HG03520 (cell line): Measurements from ENCODE around the gene SH3PXD2B.
"Not testable (repeated sequence)": the region's sequence is repeated elsewhere in the genome, so short reads cannot be mapped to it uniquely, and the experiment has no call there.

ENCODE experiments used
- ATAC-seq: cut with Tn5 transposase; IDR thresholded peaks from one replicate; pipeline ENCODE4 v1.9.1; 2021; ENCODE audit warnings: mild to moderate bottlenecking, moderate library complexity; ENCODE audit not compliant: unreplicated experiment

The SH3PXD2B gene

DNA sequence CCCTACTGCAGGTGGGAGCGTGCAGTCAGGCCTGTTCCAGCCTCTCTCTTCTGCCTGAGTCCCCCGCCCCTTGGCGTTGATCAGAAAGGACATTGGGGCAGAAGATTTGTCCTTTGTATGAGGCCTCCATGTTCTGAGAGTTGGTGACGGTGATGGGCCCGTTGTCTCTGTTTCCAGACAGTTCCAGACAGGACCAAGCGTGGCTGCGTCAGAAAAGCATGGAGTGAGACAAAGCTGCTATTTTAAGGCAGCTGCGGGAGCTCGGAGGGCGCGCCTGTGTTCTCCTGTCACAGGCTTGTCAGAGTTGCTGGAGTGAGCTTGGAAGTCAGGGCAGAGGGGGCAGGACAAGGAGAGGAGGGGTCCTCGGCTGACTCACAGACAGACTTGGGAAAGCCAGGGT, 32.1 kb upstream of the SH3PXD2B start:
- no peak for ATAC-seq

DNA sequence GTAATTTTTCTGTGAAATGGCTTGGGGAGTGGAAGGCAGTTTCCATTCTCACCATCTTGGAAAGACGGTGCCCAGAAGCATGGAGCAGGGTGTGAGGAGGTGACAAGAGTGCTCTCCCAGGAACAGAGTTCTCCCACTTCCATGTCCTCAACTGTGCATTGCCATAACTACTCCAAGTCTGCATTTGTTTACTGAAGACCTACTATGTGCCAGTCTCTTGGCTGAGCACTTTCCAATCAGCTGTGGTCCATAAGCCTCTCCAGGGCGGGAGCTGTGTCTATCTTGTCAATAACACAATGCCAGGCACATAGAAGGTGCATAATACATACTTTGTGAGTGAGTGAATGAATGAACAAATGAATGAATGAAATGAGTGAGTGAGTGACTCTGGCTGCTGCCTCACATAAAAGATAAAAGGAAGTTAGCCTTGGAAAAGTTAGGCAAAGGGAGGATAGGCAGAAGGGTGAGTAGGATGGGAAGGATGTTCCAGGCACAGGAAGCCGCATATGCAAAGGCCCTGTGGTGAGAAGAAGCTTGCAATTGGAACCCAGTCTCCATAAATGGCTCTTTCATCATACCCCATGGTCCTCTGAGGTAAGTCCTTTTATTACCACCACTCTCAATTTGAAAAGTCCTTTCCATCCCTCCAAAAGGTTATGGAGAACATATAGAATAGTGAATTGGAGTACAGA, 31.3 kb upstream of the SH3PXD2B start:
- ATAC-seq: no peak

DNA sequence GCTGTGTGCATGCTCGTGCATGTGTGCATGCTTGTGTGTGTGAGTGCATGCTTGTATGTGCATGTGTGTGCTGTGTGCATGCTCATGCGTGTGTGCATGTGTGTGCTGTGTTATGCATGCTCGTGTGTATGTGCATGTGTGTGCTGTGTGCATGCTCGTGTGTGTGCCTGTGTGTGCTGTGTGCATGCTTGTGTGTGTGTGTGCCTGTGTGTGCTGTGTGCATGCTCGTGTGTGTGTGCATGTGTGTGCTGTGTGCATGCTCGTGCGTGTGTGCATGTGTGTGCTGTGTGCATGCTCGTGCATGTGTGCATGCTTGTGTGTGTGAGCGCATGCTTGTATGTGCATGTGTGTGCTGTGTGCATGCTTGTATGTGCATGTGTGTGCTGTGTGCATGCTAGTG, 30.3 kb upstream of the SH3PXD2B start:
- ATAC-seq: no peak

DNA sequence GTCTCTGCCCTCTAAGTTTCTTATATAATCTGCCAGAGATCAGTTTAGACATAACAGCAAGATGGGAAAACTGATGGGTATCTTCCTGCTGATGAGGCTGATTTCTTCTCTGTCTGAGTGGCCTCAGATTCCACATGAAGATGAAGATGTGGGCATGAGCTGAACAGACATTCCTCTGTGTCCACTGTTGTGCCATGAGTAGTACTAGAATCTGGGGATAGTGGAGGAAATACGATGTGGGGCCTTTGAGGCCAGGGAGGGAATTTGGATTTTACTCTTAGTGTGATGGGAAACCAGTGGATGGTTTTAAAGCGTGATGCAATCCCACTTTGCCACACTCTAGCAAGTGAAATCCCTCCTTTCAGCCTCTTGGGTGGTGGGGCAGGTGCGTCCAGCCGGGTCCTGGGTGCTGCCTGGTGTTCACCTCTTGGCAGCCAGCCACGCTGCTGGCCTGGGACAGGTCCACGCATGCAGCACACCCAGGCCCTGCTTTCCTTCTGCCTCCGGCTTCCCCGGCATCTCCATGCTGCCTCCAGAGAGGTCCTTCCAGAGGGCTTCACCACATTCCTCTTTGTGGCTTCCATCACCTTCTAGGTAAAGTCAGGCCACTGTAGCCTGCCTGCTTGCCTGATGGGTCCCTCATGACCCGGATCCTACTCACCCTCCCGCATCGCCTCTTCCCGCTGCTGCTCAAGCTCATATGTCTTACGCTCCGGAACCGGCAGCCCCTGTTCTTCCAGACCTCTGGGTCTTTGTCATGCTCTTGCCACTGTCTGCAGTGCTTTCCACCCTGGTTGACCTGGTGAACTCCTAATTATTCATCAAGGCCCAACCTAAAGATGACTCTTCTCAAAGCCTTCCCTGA, 28.1 kb upstream of the SH3PXD2B start:
- ATAC-seq: no peak

DNA sequence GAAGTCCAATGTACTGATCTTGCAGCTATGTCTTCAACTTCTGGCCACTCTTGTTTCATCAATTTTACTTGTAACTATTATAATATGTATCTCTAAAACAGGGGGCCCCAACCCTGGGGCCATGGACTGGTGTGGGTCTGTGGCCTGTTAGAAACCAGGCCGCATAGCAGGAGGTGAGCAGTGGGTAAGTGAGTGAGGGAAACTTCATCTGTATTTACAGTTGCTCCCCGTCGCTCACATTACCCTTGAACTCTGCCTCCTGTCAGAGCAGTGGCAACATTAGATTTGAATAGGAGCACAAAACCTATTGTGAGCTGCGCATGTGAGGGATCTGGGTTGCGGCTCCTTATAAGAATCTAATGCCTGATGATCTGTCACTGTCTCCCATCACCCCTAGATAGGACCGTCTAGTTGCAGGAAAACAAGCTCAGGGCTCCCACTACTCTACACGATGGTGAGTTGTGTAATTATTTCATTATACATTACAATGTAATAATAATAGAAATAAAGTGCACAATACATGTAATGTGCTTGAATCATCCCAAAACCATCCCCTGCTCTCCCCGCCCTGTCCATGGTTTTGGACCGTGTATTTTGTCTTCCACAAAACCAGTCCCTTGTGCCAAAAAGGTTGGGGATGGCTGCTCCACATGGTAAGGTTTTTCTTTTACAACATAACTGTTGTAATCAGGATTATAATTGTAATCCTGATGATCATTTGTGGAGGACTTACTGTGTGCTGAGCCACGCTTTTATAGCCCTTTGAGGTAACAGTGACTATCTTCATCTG, 26.9 kb upstream of the SH3PXD2B start:
- ATAC-seq: no peak

DNA sequence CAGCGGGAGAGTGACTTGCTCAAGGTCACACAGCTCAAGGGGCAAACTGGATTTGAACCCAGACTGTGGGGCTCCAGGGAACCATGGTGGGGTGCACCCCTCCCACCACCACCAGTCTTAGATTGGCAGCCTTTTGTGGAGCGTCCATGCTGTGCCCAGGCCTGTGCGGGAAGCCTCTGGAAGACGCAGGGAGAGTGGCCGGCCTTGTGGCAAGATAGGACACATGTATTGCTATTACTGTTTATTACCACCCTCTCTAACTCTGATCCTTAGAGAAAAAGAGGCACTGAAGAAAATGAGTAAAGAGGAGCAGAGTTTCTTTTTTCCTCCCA, 25.4 kb upstream of the SH3PXD2B start:
- ATAC-seq: no peak

DNA sequence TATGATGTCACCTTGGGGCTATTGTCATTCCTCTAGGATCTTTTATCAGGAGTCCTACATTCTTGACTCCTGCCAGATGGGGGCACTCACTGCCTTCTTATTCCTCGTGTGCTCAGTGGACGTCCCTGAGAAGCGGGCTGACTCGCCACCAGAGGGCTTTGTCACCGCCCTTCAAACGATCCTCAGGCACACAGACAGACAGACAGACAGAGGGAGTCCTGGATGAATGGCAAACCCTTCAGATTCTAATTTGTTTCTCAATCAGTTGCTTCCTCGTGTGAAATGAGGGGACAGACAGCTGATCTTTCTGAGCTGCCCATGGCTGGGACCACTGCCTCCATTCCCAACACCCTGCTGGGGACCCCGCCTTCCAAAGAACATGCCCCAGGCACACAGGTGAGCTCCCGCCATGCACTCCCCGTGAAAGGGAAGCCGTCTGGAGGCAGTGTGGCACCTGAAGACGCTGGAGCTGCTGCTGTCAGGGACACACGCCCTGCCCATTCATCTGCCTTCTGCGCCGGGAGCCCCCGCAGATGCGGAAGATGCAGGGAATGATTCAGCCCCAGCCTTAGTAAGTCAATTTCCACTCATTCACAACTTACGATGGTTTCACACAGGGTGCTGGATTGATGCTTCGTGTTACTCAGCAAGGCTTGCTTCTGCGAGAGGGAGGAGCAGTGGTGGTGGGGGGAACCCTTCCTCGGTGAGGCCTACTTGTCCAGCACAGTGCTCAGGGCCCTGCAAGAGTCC, 24.9 kb upstream of the SH3PXD2B start:
- no peak for ATAC-seq

DNA sequence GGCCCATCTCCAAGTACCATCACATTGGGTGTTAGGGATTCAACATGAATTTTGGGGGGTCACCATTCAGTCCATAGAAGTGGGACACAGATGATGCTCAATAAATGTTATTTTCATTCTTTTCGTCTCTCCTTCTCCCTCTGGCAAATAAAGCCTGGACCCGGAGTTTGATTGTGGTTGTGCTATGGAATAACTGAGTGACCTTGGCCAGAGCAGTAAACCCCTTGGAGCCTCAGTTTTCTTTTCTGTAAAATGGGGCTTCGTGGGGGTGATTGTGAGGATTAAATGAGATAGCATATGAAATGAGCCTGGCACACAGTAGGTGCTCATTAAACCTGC, 24.3 kb upstream of the SH3PXD2B start:
- ATAC-seq: not testable (repeated sequence)

DNA sequence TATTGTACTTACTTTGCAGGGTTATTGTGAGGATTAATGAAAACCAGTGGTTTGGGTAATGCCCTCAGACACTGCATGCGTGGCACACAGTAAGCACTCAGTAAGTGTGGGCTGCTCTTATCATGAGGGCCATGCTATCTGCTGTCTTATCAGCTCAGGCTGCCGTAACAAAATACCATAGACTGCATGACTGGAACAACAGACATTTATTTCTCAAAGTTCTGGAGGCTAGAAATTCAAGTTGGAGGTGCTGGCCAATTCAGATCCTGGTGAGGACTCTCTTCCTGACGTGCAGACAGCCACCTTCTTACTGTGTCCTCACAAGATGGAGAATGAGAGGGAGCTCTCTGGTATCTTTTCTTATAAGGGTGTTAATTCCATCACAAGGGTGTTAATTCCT, 23.9 kb upstream of the SH3PXD2B start:
- no peak for ATAC-seq

DNA sequence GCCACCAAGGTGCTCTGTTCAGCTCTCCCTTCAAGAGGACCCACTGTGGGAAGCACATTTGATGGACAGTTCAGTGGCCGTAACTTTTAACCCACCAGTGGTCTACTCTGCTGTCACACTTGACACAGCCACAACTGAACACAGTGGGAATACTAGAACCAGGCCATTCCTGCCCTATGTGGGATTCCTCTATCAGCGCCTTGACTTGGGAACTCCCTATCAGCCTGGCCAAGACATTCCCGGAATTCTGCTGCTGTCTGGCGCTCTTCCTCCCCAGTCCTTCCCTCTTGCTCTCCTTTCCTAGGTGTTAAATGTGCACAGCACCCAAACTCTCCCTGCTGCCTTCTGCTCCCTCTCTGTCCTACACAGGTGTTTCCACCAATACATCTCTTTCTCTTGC, 23.1 kb upstream of the SH3PXD2B start:
- ATAC-seq: no peak

DNA sequence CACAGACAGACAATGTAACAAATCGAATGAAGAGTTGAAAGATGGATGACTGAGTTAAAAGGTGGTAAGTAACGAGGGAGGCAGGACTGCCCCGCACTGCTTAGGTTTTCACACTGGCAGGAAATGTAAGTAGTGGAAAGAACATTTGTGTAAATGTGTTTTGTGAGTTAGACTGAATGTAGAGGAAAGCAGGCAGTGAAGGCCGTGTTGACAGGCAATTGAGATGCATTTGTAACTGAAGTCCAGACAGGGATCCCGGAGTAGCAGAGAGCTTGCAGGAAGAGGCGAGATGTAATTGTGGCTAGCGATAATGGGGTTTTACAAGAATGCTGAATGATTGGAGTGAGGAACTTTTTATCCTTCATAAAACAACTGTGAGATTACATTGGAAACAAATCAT, 20.0 kb upstream of the SH3PXD2B start:
- ATAC-seq: no peak

DNA sequence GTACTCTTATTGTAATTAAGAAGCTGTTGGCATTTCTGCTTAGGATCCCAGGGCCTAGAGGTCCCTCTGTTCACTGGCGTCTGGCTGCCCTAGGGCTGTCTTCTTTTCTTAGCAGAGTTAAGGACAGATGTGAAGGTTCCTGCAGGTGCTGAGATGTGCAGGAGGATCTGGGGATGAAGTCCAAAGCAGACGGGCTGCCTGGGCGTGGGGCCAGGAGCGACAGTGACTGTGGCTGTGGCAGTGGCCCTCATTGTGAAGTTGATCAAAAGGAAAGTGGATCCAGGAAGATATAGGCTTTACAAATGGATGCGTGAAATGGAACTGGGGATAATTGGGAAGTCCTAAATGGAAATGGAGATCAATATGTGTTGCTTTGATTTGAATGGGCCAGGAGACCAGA, 19.1 kb upstream of the SH3PXD2B start:
- no peak for ATAC-seq

DNA sequence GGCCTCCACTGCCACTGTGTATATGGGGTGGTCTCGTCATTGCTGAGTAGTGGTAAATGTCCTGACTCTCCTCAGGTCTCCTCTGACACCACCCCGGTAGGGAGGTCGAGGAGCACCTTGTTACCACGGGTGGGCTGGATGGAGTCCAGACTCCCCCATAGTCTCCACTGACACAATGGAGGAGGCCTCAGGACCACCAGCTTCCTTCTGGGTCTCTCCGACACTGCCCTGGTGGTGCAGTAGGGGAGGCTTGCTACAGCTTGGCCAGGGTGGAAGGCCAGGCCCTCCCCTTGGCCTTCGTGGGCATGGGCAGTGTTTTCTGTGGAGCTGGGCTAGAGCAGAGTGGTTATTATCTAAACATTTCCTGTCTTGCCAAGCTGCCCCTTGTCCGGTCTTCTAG, 15.4 kb upstream of the SH3PXD2B start:
- no peak for ATAC-seq

DNA sequence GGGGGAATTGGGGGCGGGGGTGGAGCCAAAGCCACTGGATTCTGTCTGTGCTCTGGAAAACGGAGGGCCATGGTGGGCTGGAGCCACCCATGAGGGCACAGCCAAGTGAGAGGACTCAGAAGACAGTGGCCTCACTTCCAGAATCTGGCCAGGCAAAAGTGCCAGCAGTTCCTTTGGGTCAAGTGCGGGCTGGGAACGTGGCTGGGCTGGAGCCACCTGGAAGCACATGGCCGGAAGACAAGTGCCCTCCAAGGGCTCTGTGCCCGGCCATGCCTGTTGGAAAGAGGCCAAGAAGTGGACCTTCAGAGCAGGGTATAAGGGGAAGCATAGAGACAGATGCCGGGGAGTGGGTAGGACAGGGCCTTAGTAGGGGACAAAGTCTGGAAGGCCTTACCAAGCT, 11.7 kb upstream of the SH3PXD2B start:
- ATAC-seq: no peak

DNA sequence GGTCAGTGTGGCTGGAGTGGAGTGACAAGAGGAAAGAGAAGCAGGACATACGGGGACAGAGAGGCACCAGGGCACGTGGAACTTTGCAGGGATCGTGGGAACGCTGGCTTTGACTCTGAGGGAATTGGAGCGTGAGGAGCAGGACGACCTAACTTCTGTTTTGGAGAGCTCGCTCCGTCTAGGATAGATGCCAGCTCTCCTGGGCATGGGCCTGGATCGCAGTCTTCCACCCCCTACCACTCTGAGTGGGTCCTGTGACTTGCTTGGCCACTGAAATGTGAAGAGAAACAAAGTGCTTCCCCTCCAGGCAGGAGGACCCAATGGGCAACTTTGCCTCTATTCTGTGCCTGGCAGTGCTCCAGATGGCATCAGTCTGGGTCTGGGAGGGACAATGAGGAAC, 8.7 kb upstream of the SH3PXD2B start:
- no peak for ATAC-seq

DNA sequence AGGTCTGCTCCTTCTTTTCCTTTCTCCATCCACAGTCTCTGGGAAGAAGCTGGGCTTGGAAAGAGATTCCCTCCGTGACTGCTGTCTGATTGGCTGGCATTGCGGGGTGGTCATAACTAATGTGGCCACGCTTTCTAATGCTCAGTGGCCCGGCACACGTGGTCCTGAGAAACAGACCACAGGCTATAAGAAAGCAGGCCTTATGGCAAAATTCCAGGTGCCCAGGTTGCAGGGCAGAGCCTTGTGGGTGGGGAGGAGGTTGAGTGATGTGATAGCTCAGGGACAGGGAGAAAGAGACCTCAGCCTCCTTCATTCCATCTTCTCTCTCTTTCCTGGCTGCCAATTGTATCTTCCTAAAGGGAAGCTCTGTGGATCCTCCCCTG, 5.4 kb upstream of the SH3PXD2B start:
- ATAC-seq: no peak

DNA sequence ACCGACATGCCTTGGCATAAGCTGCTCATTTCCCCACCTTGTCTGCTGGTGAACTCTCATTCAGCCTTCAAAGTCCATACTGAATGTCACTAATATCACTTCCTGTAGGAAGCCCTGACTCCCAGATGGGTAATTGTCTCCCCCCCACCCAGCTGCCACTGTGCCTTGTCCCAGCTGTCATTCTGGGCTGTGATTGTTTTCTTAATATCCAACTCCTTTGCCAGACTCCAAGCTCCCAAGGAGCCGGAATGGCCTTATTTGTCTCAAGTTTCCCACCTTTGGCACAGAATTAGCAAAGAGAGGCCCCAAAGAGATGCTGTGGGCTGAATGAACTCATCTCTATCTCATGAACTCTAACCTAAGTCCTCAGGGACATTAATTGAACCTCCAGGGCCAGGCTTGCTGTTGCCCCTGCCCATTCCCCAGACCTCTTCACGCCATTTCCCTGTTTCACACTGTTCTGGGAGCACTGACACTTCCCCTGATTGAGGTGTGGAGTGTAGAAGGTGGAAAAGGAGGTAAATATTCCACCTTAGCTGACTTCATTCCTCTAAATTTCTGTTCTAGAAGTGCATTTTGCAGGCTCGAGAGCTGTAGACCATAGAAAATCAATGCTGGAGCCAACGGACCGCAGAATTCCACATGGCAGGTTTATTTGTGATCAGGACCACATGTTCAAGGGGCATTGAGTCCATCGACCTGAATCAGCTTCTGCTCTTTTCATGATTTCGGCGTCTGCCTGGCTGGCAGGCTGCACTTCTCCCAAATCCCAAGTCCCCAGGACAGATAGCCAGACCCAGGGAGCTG, 4.9 kb upstream of the SH3PXD2B start:
- ATAC-seq: no peak

DNA sequence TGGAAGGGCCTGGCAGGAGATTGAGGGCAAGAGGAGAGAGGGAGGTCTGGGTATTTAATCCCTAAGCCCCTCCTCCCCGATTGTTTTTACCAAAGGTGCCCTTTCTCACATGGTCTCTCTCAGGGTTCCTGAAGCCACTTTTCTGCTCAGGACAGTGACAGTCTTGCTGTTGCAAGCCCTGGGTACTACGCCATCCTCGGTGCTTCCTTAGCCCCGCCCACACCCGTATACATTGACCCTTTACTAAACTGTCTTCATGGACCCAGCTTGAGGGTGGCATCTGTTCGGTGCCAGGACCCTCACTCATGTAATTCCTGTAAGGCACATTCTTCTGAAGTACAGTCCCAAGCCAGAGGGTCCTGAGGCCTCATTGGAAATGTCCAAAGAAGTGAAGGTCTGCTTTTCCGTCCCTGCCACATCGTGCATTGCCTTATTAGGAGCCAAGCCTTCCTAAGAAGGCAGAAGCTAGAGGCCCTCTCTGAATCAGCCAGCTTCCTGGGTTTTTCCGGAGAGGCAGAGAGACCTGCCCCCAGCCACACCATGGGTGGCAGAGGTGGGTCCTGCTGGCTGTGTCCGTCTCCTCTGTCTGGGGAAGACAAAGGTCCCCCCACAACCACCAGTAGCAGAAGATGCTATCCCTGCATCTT, 1.9 kb upstream of the SH3PXD2B start:
- ATAC-seq: no peak

DNA sequence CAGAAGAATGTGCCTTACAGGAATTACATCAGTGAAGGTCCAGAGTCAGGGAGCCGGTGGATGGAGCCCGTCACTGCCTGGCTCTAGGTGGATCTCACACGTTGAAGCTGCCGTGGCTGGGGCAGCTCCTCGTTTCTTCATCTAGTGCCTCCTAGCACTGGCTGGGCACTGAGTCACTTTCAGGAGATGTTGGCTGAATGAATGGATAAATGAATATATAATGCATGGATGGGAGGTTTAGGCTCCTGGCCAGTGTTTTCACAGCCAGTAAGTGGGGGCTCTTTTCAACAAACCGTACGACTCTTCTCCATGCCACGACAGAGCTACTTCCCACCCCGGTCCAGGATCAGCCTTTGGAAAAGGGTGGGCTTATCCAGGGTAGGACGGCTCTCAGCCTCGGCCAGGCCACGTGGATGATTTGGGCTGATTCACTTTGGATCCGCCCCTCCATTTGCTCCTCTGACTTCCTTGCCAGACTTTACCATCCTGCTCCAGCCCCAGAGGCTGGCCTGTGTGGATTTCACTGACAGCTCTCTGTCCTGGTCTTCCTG, 1.3 kb upstream of the SH3PXD2B start:
- no peak for ATAC-seq

DNA sequence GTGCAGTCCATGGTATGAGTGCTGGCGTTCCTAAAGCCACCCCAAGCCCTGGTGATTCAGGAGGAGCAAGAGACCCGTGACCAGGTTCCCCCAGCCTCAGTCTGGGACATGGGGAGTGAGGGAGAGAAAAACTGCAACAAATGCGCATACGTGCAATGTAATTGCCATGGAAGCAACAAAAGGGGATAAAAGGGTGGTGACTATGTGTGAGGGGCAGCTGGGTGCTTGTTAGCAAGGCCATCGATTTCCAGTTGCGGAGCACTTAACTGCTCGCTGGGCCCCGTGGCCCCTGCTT, 709 bp upstream of the SH3PXD2B start:
- ATAC-seq: no peak
